H1 (cell line): ENCODE measurements around the gene BAZ2A. TPM values are rescaled to one million over a fixed set of nuclear protein-coding genes. Genes with fewer than 3 reads are reported as not detected.

Experiments used
- CTCF ChIA-PET: fragments of 300-600 bp; sonication (Branson Sonifier 250); formaldehyde crosslinking; loops from one replicate; lab custom pipeline; 2021; ENCODE audit not compliant: partially characterized antibody; lab: Charles Lee
- POLR2A ChIA-PET: fragments of 300-600 bp; sonication (Branson Sonifier 250); formaldehyde crosslinking; loops from one replicate; lab custom pipeline; 2021; ENCODE audit warnings: inconsistent platforms; ENCODE audit not compliant: partially characterized antibody; lab: Charles Lee
- DNase-seq, 2 experiments: peaks; one replicate each; pipeline versions ENCODE4 v3.0.0 to v3.0.0-alpha.2; 2010 to 2022; ENCODE audit warnings: low spot score in 2 of 2, low read depth in 1 of 2, mixed read lengths in 1 of 2
- FAIRE-seq: peaks from 2 replicates; lab custom pipeline; 2011; peaks lifted over from hg19 to GRCh38; lab: Jason Lieb, UNC
- H2AFZ ChIP-seq: 2 replicates; pipeline ENCODE4 v1.8.1; 2012; ENCODE audit warnings: low read length, inconsistent platforms
- H2AK5ac ChIP-seq: 2 replicates; pipeline ENCODE4 v1.6.1; 2013; ENCODE audit warnings: low read depth, low read length
- H2BK120ac ChIP-seq: replicated peaks from 2 replicates; pipeline ENCODE3; 2013; ENCODE audit warnings: low read depth, low read length, inconsistent platforms
- H2BK12ac ChIP-seq: 2 replicates; pipeline ENCODE4 v1.6.1; 2013; ENCODE audit warnings: low read depth, low read length
- H2BK15ac ChIP-seq: 2 replicates; pipeline ENCODE4 v1.6.1; 2013; ENCODE audit warnings: low read length
- H2BK20ac ChIP-seq: 2 replicates; pipeline ENCODE4 v1.6.1; 2013; ENCODE audit warnings: low read length
- H2BK5ac ChIP-seq: 2 replicates; pipeline ENCODE4 v1.6.1; 2013; ENCODE audit warnings: low read depth, low read length
- H3K14ac ChIP-seq: 2 replicates; pipeline ENCODE4 v1.6.1; 2013; ENCODE audit warnings: inconsistent platforms; ENCODE audit not compliant: insufficient read length
- H3K18ac ChIP-seq: 2 replicates; pipeline ENCODE4 v1.6.1; 2013; ENCODE audit warnings: low read length; ENCODE audit errors: extremely low read depth
- H3K23ac ChIP-seq: 2 replicates; pipeline ENCODE4 v1.6.1; 2013; ENCODE audit warnings: inconsistent platforms; ENCODE audit not compliant: insufficient read length
- H3K23me2 ChIP-seq: 2 replicates; pipeline ENCODE4 v1.6.1; 2013; ENCODE audit warnings: low read depth, low read length
- H3K27ac ChIP-seq: 2 replicates; pipeline ENCODE4 v1.6.1; 2011; ENCODE audit warnings: low read depth, low read length, inconsistent platforms
- H3K27me3 ChIP-seq, 4 experiments: replicated peaks in 1 of 4; 1 replicate in 1 of 4; 2 replicates in 3 of 4; pipeline versions ENCODE4 v1.6.1 to v1.8.1; 2011 to 2013; ENCODE audit warnings: low read length in 3 of 4, mild to moderate bottlenecking in 3 of 4, inconsistent platforms in 2 of 4, mixed read lengths in 2 of 4, moderate library complexity in 1 of 4; ENCODE audit not compliant: control insufficient read depth in 3 of 4, insufficient read depth in 3 of 4; ENCODE audit errors: extremely low read depth in 1 of 4
- H3K36me3 ChIP-seq, 4 experiments: 2 replicates each; pipeline versions ENCODE4 v1.6.1 to v1.8.1; 2011 to 2013; ENCODE audit warnings: mild to moderate bottlenecking in 4 of 4, low read length in 3 of 4, moderate library complexity in 2 of 4, control low read depth in 1 of 4, inconsistent platforms in 1 of 4; ENCODE audit not compliant: insufficient read depth in 4 of 4, control insufficient read depth in 2 of 4
- H3K4ac ChIP-seq: replicated peaks from 2 replicates; pipeline ENCODE3; 2013; ENCODE audit warnings: low read length, low read depth, mixed read lengths, inconsistent platforms; ENCODE audit not compliant: insufficient read length
- H3K4me1 ChIP-seq, 4 experiments: replicated peaks in 1 of 4; 1 replicate in 1 of 4; 2 replicates in 3 of 4; pipeline versions ENCODE4 v1.6.1 to v1.8.1; 2011 to 2013; ENCODE audit warnings: low read length in 3 of 4, inconsistent platforms in 2 of 4, mixed read lengths in 1 of 4; ENCODE audit not compliant: insufficient read depth in 4 of 4, control insufficient read depth in 3 of 4
- H3K4me2 ChIP-seq, 2 experiments: 2 replicates each; pipeline versions ENCODE4 v1.6.1 to v1.8.1; 2011 to 2013; ENCODE audit warnings: low read depth in 2 of 2, low read length in 2 of 2, control low read depth in 1 of 2, inconsistent platforms in 1 of 2, mild to moderate bottlenecking in 1 of 2; ENCODE audit not compliant: insufficient read depth in 1 of 2
- H3K4me3 ChIP-seq, 4 experiments: fragments of 200-600, 300-600 bp in 1 of 4; sonication (generic), shearing (Covaris generic), sonication (Bioruptor Twin) in 1 of 4; 2 replicates each; pipeline versions ENCODE4 v1.5.1 to v1.8.1; 2011 to 2016; ENCODE audit warnings: low read length in 4 of 4, low read depth in 3 of 4, control low read depth in 2 of 4, inconsistent platforms in 2 of 4, mild to moderate bottlenecking in 2 of 4, mixed read lengths in 1 of 4, moderate library complexity in 1 of 4; ENCODE audit not compliant: insufficient read depth in 2 of 4; ENCODE audit errors: extremely low read depth in 1 of 4
- H3K56ac ChIP-seq: replicated peaks from 2 replicates; pipeline ENCODE3; 2013; ENCODE audit warnings: low read depth, mild to moderate bottlenecking, mixed read lengths, low read length, inconsistent platforms; ENCODE audit not compliant: insufficient read length
- H3K79me1 ChIP-seq: 2 replicates; pipeline ENCODE4 v1.6.1; 2013; ENCODE audit warnings: low read depth, low read length, control low read depth
- H3K79me2 ChIP-seq, 2 experiments: 2 replicates each; pipeline versions ENCODE4 v1.6.1 to v1.8.1; 2012 to 2013; ENCODE audit warnings: low read length in 2 of 2, mild to moderate bottlenecking in 2 of 2, inconsistent platforms in 1 of 2; ENCODE audit not compliant: insufficient read depth in 2 of 2, control insufficient read depth in 1 of 2
- H3K9ac ChIP-seq, 4 experiments: replicated peaks in 1 of 4; 1 replicate in 1 of 4; 2 replicates in 3 of 4; pipeline versions ENCODE4 v1.6.1 to v1.8.1; 2011 to 2013; ENCODE audit warnings: low read depth in 3 of 4, low read length in 3 of 4, control low read depth in 2 of 4, mild to moderate bottlenecking in 2 of 4, moderate library complexity in 2 of 4, inconsistent platforms in 1 of 4; ENCODE audit errors: extremely low read depth in 1 of 4
- H3K9me3 ChIP-seq, 2 experiments: 2 replicates each; pipeline versions ENCODE4 v1.6.1 to v1.8.1; 2012 to 2013; ENCODE audit warnings: mild to moderate bottlenecking in 2 of 2, moderate library complexity in 2 of 2, control low read depth in 1 of 2, inconsistent platforms in 1 of 2, low read depth in 1 of 2, low read length in 1 of 2, mixed read lengths in 1 of 2; ENCODE audit not compliant: insufficient read depth in 2 of 2
- H4K20me1 ChIP-seq, 2 experiments: replicated peaks in 1 of 2; 2 replicates each; pipeline versions ENCODE3 to v1.8.1; 2011 to 2013; ENCODE audit warnings: inconsistent platforms in 2 of 2, low read length in 2 of 2, mild to moderate bottlenecking in 1 of 2; ENCODE audit not compliant: insufficient read depth in 2 of 2, control insufficient read depth in 1 of 2
- H4K5ac ChIP-seq: 2 replicates; pipeline ENCODE4 v1.6.1; 2013; ENCODE audit warnings: low read length, low read depth, mixed read lengths, inconsistent platforms; ENCODE audit not compliant: insufficient read length
- H4K8ac ChIP-seq: 2 replicates; pipeline ENCODE4 v1.8.0; 2013; ENCODE audit warnings: mild to moderate bottlenecking, moderate library complexity, low read length, inconsistent platforms; ENCODE audit not compliant: insufficient read depth; ENCODE audit errors: extremely low read depth
- H4K91ac ChIP-seq: replicated peaks from 2 replicates; pipeline ENCODE3; 2013; ENCODE audit warnings: low read length, mixed read lengths, inconsistent platforms; ENCODE audit not compliant: insufficient read length
- BACH1 ChIP-seq: IDR thresholded peaks from 2 replicates; pipeline ENCODE4 v1.6.1; 2012; ENCODE audit warnings: low read length, improper control_type of control experiment
- EGR1 ChIP-seq: IDR thresholded peaks from 2 replicates; pipeline ENCODE4 v1.6.1; 2011; ENCODE audit warnings: low read depth, low read length, borderline replicate concordance
- KDM4A ChIP-seq: IDR thresholded peaks from one replicate; pipeline ENCODE4 v1.7.1; 2012; ENCODE audit warnings: low read depth, mild to moderate bottlenecking, moderate library complexity, low read length, inconsistent platforms; ENCODE audit not compliant: severe bottlenecking
- RBBP5 ChIP-seq: IDR thresholded peaks from 2 replicates; pipeline ENCODE4 v1.7.1; 2012; ENCODE audit warnings: low read depth, mild to moderate bottlenecking, inconsistent platforms, low read length, moderate library complexity, borderline replicate concordance
- RXRA ChIP-seq: IDR thresholded peaks from 2 replicates; pipeline ENCODE4 v1.6.1; 2011; ENCODE audit warnings: low read depth, mild to moderate bottlenecking, low read length, moderate library complexity; ENCODE audit not compliant: insufficient read depth
- TAF7 ChIP-seq: optimal IDR thresholded peaks from 2 replicates; pipeline ENCODE3; 2011; ENCODE audit warnings: low read depth, mild to moderate bottlenecking, inconsistent platforms, low read length, moderate library complexity, borderline replicate concordance
- TEAD4 ChIP-seq: IDR thresholded peaks from 2 replicates; pipeline ENCODE4 v1.6.1; 2012; ENCODE audit warnings: low read depth, low read length, inconsistent platforms, mixed read lengths
- YY1 ChIP-seq: IDR thresholded peaks from 2 replicates; pipeline ENCODE4 v1.6.1; 2011; ENCODE audit warnings: low read depth, mild to moderate bottlenecking, low read length
- ZNF274 ChIP-seq: IDR thresholded peaks from 2 replicates; pipeline ENCODE4 v1.7.0; 2012; ENCODE audit warnings: low read length, borderline replicate concordance; ENCODE audit errors: extremely low read depth
- WGBS, 2 experiments: shearing (Covaris generic) in 1 of 2; methylation state at CpG; one replicate each; pipeline versions ENCODE4 v1.1.6 to v1.1.7; 2013 to 2015; ENCODE audit warnings: low lambda C conversion rate in 2 of 2, mixed read lengths in 2 of 2, inconsistent platforms in 1 of 2, low coverage in 1 of 2, missing lambda C conversion rate in 1 of 2; ENCODE audit not compliant: insufficient replicate concordance in 2 of 2, insufficient coverage in 1 of 2, insufficient read length in 1 of 2; ENCODE audit errors: extremely low coverage in 1 of 2, missing lambda C conversion rate in 1 of 2; 5-methylcytosine and 5-hydroxymethylcytosine counted together
- polyA plus RNA-seq, 7 experiments: library from polyadenylated mRNA; depleted of rRNA in 3 of 7; stranded (reverse) in 5 of 7; unstranded in 2 of 7; fragments of >200 nt in 5 of 7; fragments of 200-250 nt in 2 of 7; gene quantifications; 1 replicate in 5 of 7; 2 replicates in 1 of 7; 4 replicates in 1 of 7; pipeline versions ENCODE4 v1.2.1 to v1.2.3, GENCODE V29; 2011 to 2013; ENCODE audit warnings: missing spikeins in 2 of 7, mixed read lengths in 2 of 7
- total RNA-seq: library from RNA; stranded (reverse); fragmentation: NEBNext Ultra II Directional; extraction: Animal tissue kit (Norgen Biotek cat#: 25700); gene quantifications from 2 replicates; pipeline ENCODE4 v1.2.1, GENCODE V29; 2021
- TF ChIP-seq, protein P1 (sequence below): IDR thresholded peaks from 2 replicates; pipeline ENCODE4 v1.6.1; 2011; ENCODE audit warnings: low read depth, mild to moderate bottlenecking, low read length; ENCODE audit not compliant: insufficient read depth

The BAZ2A gene
- total and polyA plus RNA-seq, 2 of the 8 experiments (the other 6 are each of a cell fraction or from before 2014, with no cell fraction given): 52.0 to 110 TPM

DNA sequence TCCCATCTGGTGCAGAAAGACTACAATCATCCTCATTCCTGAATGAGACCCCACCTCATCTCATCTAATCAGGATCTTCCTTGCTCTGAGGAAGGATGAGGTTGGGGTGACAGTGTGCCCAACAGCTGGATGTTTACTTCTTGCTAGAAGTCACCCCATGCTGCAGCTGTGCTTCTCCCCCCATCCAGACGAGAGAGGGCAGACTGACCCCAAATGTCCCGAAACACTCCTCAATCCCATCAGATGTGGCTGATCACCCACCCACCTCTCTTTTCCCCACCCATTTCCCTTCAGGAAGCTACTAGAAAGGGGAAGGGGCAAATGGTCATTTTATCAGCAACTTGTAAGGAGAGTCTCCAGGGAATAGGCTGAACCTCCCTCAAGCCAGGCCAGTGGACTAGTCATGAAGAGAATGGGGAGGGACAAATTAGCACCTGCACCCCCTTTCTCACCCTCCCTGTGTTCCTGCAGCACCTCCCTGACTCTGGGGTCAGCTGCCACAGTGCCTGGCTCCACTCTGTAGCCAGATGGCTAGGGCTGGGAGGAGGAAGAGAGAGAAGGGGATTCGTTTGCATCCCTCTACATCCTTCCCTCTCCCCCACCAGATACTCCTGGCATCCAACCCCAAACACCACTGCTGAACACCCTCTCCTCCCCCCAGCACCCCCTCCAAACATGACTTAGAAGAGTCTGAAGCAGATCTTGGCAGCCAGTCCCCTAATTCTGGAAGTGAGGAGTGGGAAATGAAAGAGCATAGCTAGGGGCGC is 2.8 kb upstream of the BAZ2A start:
- Histone ChIP-seq H4K8ac (no peak overlapping the region), H2BK5ac (peak overlapping the region; percentile 7; the same call in 1 of the 2 replicates), H3K79me1 (no peaks in the 10 kb centered on the region), H3K56ac (peak overlapping the region; percentile 20), H2BK20ac (peak overlapping the region; percentile 62; the same call in 1 of the 2 replicates), H3K9me3 (no peaks in the 10 kb centered on the region), H2AK5ac (no peak overlapping the region; the same call in 1 of the 2 replicates), H3K79me2 (peaks cover 8 to 32% of the 10 kb centered on the region in 2 experiments), H3K4me1 (peaks cover 14 to 46% (median 33%) of the 10 kb centered on the region in 4 experiments), H4K91ac (peak overlapping the region; percentile 12), H2BK120ac (no peak overlapping the region), H3K9ac (peak overlapping the region in 1 of 4 experiments; percentile 8; a peak in 2 of 7 replicates), H4K20me1 (peaks cover 2 to 4% of the 10 kb centered on the region in 2 experiments), H3K23ac (no peak overlapping the region), H3K27me3 (no peaks in the 10 kb centered on the region), H2AFZ (no peak overlapping the region), H2BK12ac (peak overlapping the region; percentile 78), H3K14ac (no peak overlapping the region), H3K23me2 (peaks cover 23% of the 10 kb centered on the region), H2BK15ac (peak overlapping the region; percentile 2; the same call in 1 of the 2 replicates), H3K18ac (0 out of 2 replicates have a peak overlapping the region, but pooled peaks have one; percentile 33), H3K4me3 (peak overlapping the region in 3 of 4 experiments; percentile 6 to 89 (median 12); a peak in 4 of 8 replicates), H4K5ac (peak overlapping the region; percentile 0), H3K4me2 (peak overlapping the region; percentile 98 to 99), H3K4ac (no peak overlapping the region), H3K36me3 (peaks cover 0 to 4% (median 3%) of the 10 kb centered on the region in 4 experiments; a peak in 4 of 8 replicates), H3K27ac (no peak overlapping the region)
- ChIA-PET CTCF (interaction anchor here (0.5 to 7.4 kb wide), 8 partner anchors 9 to 995 kb away, joined by 3 to 107 read pairs (median 4); partner anchors contain the start of gene ATP5F1B), POLR2A (interaction anchor here (1.0 to 5.8 kb wide), 9 partner anchors 9 to 474 kb away, joined by 3 to 60 read pairs (median 5); partner anchors contain the start of genes ATP5F1B, NACA and PTGES3)
- FAIRE-seq (no peak), DNase-seq (peak in 1 of 2 experiments; percentile 48)
- WGBS, 2 experiments: 65% methylated on average over 2 of the region's 4 CpGs; no CpG with 5 or more reads in 1 of the 2 experiments
- TF ChIP-seq ZNF274 (no peak), TEAD4 (no peak), RXRA (no peak), YY1 (no peak), KDM4A (no peak), BACH1 (no peak), TAF7 (no peak), EGR1 (no peak), RBBP5 (no peak)
- TF ChIP-seq, protein P1, sequence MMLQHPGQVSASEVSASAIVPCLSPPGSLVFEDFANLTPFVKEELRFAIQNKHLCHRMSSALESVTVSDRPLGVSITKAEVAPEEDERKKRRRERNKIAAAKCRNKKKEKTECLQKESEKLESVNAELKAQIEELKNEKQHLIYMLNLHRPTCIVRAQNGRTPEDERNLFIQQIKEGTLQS: no peak
